ENCODE results near the gene DPEP1.
"Not testable (repeated sequence)": the region's sequence is repeated elsewhere in the genome, so short reads cannot be mapped to it uniquely, and the experiment has no call there.

Gene DPEP1

DNA sequence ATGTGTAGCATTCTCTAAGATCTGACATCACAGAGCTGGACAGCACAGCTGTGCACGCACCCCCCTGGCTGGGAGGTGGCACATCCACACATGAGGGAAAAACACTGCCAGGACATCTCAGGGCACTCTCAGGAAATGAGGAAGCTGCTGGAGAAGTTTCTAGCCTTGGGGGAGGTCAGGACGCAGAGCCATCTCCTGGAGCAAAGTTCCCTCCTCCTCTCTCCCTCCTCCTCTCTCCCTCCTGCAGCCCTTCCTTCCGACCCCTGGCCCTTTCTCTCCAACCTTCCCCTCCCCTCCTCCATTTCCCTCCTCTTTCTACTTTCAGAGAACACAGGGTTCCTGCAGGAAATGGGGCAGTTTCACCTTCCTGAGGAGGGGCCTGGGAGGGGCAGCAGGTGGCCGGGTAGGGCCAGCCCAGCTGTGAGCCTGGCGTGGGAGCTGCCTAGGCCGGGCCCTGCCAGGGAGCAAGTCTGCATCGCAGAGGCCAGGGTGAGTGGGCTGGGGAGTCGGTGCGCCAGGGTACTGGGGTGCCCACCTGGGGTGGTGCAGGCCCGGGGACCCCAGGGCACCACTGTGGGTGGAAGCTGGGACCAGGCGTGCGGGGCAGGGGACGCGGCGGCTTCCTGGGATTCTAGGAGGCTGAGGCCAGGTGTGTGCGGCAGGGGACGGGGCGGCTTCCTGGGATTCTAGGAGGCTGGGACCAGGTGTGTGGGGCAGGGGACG, at the start of gene DPEP1:
Gene DPEP1 (plus strand): TSS at position 412 of the 723 bp plus-strand sequence. CDS start 16,769 bp downstream, outside the sequence.
- DNase-seq: no peak

DNA sequence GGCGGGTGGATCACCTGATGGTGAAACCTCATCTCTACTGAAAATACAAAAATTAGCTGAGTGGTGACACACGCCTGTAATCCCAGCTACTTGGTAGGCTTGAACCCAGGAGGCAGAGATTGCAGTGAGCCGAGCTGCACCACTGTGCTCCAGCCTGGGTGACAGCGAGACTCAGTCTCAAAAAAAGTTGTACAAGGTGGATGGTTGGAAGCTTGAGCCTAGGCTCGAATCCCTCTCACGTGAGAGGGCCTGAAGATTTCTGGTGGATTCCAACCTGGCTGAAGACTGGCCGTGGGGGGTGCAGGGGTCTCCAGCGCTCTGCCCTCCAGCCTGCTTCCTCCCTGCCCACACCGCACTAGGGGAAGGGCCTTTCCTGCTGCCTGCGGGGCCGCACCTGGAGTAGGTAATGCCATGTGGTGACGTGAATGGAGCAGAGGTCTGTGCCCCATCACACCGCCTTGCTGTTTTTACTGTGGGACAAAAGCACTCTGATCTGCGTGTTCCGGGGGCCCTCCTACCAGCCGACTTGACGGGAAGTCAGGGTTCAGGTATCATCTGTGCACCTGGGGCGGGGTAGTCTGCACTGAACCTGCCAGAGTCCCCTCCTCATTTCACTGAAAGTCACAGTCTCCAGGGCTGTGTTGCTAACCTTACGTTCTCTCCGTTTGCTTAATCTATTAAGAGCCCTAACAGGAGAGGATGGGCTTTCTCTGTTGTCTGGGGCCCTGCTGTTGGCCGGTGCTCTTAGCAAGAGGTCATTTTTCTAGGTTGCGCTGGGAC, 48.8 kb upstream of the DPEP1 start:
- DNase-seq: no peak

DNA sequence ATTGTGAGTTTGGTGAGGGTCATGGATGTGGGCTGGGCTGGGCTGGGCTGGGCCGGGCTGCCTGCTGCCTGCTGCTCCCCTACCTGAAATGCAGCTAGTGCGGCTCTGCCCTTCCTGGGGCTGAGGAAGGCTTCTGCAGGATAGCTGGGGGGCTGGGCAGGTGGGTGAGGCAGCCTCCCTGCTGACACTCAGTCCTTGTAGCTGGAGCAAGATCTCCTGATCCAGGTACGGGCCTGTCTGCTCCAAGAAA, 48.3 kb upstream of the DPEP1 start:
- no peak for DNase-seq

DNA sequence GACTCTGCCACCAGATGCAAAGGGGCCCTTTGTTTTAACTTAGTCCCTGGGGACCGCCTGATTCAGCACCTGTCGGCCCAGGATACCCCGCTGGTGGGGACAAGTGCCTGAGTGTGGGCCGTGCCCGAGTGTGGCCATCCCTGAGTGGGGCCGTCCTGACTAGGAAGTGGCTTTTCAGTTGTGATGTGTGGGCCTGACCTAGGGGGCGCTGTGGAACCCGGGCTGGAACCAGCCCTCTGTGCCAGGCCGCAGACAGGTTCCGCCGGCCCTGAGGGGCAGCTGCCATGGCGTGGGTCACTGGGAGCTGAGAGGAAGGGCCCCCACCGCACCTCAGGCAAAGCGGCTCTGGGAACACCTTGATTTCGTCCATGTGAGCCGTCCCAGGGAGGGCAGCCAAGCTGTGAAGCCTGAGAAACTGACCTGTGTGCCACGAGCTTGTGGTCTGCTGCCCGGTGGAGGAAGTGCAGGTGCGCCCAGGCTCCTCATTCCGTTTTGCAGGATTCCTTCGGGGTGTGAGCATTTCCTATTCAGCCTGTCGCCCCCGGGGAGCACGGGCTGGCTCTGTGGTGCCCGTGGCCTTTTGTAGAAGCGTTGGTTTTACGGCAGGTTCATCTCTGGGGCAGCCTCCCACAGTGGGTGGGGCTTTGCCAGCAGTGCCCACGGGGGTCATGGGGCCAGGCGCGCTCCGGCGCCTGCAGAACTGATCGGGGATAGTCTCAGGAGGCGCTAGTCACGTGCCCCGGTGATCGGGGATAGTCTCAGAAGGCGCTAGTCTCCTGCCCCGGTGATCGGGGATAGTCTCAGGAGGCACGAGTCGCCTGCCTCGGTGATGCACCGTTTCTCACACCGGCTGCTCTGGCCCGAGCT, 47.7 kb upstream of the DPEP1 start:
- DNase-seq: peak; percentile 43

DNA sequence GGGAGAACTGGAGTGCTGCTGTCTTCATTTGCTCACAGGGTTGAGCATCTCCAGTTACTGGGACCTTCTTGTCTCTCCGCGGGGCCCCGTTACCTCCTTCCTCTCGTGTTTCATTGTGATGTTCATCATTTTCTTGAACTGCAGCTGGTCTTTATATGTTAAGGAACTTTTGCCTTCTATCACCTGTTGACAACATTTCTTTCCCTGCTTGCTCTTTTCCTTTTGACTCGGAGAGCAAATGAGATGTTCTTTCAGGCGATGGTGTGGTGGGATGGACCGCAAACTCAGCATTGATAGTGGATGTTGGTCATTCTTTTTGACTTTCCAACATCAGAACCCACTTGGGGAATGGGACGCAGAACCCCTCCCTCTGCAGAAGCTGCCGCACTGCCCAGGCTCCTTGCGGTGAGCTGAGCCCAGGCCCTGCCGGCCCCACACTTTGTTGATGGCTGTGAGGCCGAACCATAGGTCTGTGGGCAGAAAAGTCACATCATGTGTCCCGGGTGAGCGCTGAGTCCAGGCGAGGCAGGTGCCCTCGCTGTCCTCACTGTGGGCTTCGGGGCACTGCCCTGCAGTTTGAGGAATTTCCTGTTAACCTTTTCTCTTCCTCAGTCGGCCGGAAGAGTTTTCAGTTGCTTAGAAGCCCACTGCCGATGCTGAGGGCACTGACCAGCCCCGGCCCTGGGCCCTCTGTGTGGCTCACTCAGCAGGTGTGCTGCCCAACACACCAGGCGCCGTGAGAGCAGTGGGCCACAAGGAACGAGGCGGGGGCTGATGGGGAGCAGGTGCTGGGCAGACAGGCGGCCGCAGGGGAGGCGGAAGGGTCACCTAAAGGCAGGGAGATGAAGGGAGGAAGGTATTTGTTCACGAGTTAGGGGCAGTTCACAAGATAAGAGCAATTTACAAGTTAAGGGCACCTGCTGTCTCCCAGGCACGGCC, 45.5 kb upstream of the DPEP1 start:
- DNase-seq: no peak

DNA sequence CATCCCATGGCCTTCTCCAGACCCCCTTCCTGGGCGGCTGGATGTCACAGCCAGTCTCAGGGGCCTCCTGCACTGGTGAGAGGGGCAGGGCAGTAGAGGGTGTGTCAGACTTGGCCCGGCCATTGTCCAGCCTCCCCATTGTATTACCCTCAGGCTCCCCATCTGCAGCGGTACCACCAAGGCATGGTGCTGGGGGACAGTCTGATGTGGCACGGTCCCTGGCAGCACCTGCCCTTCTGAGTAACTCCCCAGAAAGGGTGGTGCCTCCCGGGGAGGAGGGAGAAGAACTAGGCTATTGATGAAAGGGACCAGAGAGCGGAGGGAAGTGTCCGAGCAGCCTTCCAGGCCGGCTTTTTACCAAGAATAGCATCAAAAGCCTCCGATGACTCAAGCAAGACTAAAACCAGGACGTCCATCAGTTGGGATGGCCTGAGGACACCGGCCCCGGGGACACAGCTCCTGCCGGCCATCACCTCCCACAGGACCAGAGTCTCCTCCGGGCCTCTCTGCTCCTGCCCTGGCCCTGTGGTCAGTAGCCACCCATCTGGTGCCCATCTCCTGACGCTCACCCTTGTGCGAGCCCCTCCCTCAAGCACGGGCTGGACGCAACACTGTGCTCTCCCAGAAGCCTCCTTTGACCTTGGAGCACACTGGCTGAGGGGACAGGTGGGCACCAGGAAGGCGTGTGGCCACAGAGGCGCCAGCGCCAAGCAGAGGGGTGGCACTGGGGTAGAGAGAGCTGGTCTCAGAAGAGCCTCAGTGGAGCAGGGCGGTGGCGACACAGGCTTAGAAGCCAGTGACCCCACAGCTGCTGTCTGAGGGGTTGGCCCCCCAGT, 43.7 kb upstream of the DPEP1 start:
- no peak for DNase-seq

DNA sequence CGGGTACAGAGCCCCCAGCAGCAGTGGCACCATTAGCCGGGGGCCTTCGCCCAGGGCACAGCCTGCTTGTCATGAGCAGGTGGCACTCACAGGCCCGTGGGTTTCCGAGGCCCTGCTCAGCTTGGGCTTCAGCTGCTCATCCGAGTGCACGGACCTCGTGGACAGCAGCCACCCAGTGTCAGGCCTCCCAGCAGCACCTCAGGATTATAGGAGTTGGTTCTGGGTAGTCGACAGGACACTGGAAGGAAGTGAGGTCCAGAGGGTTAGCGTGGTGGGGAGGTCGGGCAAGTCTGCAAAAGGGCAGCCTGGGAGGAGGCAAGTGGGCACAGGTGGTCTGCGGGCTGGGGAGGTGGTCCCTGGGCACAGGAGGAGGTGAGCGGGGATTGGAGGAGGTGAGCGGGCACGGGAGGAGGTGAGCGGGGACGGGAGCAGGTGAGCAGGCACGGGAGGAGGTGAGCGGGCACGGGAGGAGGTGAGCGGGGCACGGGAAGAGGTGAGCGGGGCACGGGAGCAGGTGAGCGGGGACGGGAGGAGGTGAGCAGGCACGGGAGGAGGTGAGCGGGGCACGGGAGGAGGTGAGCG, 43.0 kb upstream of the DPEP1 start:
- no peak for DNase-seq

DNA sequence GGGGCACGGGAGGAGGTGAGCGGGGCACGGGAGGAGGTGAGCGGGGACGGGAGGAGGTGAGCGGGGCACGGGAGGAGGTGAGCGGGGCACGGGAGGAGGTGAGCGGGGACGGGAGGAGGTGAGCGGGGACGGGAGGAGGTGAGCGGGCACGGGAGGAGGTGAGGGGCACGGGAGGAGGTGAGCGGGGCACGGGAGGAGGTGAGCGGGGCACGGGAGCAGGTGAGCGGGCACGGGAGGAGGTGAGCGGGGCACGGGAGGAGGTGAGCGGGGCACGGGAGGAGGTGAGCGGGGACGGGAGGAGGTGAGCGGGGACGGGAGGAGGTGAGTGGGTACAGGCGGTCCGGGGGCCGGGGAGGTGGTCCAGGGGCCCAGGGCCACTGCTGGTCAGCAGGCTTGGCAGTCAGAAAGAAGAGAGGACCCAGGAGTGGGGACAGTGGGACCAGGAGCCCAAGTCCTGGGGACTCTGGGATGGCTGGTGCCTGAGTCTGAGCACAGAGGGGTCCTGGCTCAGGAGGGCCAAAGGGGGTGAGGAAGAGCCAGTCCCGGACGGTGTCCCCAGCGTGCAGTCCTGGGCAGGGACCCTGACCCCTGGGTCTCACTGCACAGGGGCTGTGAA, 42.4 kb upstream of the DPEP1 start:
- DNase-seq: not testable (repeated sequence)

DNA sequence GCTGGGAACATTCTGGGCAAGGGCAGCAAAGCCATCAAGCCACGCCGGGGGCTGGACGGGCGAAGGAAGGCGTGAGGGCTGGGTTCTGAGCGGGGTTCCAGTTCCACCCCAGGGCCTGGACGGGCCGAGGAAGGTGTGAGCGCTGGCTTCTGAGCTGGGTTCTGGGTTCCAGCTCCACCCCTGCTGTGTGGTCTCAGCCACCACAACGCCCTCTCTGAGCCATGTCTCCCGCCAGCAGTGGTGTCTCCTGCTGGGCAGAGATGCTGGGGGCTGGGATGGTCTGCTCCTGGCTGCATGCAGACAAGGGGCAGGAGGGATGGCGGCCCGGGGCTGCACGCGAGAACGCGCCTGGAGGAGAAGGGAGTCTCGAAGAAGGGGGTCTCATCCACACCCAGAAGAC, 41.8 kb upstream of the DPEP1 start:
- DNase-seq: no peak

DNA sequence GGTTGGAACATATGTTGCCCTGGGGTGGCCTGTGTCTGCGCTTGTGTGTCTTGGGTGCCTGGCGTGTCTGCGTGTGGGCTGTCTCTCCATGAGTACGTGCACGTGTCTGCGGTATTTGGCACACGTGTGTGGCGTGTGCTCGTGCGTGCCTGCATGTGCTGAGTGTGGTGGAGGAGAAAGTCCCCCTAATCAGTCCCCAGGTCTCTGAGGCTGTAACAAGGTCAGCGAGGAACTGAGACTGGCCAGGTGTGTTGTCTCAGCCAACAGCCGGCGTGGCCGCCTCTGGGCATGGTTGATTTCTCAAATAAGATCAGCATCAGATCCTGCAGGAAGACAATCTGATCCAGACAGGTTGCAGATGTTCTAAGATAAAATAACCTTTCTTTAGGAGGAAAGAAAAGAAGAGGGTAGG, 41.4 kb upstream of the DPEP1 start:
- no peak for DNase-seq

DNA sequence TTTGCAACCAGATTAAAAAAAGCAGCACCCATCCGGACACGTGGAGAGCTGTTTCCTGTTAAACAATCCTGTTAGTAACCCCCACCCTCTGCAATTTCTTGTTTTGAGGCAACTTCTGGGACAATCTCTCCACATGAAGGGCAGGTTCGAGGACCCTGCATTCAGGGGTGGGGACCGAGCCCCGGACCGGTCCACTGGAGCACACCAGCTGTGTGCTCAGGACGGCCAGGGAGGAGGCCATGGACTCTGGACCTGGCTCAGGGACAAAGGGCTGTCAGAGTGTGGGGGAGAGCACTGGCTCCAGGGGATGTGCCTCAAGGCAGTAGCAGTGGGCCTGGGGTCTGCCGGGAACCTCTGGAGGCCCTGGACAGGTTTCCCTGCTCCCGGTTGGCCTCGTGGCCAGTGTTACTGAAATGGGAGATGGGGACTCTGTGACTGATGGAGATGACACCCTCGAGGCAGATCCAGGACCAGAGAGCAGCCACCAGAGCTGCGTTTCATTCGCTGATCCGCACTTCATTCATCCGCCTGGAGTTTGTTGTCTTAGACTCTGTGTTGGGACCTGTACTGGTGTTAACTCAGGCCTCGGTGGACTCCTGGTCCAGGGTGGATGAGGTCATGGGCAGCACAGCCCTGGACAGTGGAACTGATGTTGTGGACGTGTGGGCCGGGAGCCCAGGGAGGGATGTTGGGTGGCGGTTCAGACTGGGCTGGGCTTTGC, 40.8 kb upstream of the DPEP1 start:
- DNase-seq: no peak

DNA sequence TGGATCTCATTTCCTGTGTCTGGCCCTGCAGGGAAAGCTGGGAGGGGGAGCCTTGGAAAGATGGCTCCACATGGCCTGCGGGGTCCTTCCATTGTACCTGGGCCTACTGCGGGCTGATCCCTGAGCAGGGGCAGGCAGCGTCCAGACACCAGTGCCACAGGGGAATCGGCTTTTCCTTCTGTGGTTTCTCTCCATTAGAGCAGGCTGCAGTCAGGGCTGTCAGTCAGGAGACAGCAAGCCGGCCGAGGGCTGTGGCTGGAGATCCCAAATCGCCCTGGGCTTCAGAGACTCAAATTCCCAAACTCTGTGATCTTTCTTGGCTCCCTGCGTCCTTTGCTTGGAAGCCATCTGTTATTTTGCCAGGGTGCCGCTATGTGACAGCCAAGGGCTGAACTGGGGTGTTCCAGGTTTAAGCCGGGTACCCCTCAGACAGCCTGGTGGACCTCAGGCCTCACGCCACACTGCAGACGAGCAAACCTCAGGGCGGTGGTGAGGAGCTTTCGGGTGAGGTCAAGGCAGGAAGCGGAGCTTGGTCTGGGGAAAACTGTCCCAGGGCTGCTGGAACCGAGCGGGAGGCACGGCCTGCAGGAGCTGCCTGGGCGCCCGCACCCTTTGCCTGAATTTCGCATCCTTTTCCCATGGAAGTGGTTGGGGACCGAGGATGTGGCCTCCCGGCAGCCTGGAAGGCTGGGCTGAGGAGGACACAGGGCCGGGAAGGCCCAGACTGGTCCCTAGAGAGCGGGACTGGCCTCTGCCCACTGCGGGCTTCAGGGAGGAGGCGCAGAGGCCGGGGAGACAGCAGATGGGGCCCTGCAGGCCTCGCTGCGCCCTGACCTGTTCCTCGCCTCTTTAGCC, 39.4 kb upstream of the DPEP1 start:
- DNase-seq: no peak

DNA sequence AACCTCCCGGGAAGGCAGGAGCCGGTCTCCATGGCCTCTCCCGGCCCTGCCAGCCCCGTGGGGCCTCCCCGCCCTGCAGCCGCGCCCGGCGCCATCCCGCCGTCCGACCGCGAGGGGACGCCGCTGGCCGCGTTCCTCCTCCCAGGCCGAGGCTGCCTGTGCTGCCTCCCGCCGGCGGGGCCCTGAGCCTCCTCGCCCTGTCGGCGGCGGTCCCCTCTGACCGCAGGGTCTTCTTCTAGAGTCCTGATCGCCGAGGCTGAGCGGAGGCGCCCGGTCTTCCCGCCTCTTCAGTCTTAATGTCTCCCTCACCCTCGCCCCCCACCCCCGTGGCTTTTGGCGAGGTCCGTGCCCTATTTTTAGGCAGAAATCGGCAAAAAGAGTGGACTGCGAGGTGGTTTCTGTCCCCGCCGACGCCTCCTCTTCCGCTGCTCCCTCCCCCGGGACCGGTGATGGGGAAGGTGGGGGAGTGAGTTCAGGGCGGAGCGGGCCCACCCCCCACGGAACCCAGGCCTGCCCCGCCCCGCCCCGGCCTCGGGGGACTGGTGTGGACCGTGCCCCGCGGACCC, 38.7 kb upstream of the DPEP1 start:
- DNase-seq: peak; percentile 20

DNA sequence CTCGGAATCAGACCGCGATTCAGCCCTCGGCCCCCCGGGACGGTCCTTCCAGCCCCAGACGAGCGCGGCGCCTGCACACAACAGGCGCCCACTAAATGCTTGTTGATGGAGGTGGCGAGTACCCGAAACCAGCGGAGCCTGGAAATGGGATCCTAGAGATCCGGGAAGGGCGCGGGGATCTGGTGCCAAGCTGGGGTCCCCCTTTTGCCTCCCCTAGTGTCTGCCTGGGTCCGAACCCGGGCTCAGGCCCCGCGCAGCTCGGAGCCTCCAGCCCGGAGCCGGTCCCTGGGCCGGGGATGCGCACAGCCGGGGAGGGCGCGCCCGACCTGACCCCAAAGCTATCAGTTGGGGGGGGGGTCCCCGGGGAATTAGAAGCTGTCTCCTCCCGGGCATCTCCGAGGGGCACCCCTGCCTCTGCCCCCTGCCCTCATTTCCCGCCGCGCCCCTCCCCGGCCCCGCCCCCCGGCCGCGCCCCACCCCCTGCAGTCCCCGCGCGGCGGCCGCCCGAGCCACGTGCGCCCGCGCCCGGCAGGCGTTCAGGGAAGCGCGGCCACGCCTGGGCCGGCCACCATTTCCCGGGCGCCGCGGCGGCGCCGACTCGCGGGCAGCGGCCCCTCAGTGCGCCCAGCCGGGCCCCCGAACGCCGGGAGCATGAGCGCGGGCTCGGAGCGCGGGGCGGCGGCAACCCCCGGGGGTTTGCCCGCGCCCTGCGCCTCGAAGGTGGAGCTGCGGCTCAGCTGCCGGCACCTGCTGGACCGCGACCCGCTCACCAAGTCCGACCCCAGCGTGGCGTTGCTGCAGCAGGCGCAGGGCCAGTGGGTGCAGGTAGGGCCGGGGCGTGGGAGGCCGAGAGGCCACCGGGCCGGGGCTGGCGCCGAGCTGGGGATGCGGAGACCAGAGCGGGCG, 37.9 kb upstream of the DPEP1 start, which contains the start of gene CPNE7:
Gene CPNE7 (plus strand): TSS at position 512 of the 906 bp plus-strand sequence. CDS start 140 bp downstream, at position 652.
- DNase-seq: no peak

DNA sequence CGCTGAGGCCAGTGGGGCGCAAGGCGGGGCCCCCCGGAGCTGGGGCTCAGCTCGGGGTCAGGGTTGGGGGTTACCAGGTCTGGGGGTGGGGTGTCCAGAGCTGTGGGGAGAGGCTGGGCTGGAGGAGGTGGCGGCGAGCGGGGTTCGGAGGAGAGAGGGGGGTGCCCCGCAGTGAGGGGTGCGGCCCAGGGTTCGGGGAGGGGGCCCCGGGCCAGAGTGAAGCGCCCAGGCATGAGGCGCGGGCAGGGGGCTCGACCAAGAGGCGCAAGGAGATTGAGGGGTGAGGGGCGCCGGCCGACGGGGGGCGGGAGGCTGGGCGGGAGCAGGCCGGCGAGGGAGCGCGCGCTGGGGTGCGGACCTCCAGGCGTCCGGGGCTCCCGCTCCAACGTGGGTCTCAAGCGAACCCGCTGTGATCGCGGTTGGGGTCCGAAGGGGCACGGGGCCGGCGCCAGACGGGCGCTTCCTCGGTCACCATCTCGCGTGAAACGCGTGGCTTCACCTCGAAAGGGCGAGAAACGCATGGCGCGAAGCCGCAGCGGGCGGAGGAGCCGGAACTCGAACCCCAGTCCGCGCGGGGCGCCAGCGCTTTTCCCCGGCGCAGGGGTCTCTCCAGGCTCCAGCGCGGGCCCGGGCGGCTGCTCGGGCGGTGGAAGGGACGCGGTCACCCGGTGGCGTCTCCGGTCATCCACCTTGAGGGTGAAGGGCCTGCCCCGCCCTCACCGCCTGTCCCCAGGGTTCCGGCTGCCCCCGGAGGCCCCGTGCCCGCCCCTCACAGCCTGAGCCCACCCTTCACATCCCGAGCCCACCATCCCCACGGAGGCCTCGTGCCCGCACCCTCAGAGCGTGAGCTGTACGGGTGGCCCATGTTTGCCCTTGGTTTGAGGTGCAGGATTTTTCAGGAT, 37.0 kb upstream of the DPEP1 start:
- no peak for DNase-seq

DNA sequence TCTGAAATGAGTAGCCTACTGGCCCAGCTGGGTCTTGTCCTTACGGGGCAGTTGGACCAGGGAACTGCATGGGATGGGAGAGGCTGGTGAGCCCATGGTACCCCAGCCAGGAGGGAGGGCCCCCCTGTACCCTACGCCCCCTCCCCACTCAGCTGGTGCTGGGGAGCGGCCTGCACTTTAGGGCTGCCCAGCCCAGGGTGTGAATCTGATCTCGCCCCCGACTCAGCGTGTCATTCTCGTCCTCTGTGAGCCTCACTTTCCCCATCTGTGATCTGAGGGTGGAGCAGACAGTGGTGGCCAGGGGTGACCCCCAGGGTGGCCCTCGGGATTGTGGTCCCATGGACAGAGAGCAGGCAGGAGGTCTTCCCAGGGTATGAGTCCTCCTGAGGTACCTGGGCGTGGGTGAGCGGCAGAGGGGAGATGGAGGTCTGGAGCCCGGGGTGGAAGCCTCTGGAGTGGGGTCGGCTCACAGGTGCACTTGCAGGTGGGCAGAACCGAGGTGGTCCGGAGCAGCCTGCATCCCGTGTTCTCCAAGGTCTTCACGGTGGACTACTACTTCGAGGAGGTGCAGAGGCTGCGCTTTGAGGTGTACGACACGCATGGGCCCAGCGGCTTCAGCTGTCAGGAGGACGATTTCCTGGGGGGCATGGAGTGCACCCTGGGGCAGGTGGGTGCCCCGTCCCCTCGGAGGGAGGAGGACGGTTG, 36.2 kb upstream of the DPEP1 start:
- DNase-seq: no peak
